NOMO-1 treated with dmso at 0.1 percent for 144 hours (cell line): ENCODE measurements around the gene PHRF1.
"Not testable (repeated sequence)": the region's sequence is repeated elsewhere in the genome, so short reads cannot be mapped to it uniquely, and the experiment has no call there.

Experiments
- DNase-seq: peaks from one replicate; lab custom pipeline; 2025; ENCODE audit not compliant: unreplicated experiment; lab: John Stamatoyannopoulos, UW

The PHRF1 gene

DNA sequence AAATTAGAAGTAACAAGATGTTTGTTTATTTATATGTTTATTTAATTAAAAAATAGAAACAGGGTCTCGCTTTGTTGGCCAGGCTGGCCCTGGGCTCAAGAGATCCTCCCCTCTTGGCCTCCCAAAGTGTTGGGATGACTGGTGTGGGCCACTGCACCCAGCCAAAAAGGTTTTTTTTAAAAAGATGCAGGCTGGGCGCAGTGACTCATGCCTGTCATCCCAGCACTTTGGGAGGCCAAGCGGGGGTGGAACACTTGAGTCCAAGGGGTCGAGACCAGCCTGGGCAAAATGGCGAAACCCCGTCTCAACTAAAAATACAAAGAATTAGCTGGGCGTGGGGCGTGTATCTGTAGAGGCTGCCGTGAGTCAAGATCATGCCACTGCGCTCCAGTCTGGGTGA lies 74.2 kb downstream of the PHRF1 start:
- no peak for DNase-seq

DNA sequence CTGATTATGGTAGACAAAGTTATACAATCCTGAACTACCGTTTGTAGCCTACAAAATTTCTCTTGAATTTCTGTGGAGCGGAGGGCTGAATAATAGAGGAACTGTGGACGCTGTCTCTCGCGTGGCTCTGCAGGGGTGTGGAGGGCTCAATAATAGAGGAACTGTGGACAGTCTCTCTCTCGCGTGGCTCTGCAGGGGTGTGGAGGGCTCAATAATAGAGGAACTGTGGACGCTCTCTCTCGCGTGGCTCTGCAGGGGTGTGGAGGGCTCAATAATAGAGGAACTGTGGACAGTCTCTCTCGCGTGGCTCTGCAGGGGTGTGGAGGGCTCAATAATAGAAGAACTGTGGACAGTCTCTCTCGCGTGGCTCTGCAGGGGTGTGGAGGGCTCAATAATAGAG lies 76.9 kb downstream of the PHRF1 start:
- not testable (repeated sequence) for DNase-seq

DNA sequence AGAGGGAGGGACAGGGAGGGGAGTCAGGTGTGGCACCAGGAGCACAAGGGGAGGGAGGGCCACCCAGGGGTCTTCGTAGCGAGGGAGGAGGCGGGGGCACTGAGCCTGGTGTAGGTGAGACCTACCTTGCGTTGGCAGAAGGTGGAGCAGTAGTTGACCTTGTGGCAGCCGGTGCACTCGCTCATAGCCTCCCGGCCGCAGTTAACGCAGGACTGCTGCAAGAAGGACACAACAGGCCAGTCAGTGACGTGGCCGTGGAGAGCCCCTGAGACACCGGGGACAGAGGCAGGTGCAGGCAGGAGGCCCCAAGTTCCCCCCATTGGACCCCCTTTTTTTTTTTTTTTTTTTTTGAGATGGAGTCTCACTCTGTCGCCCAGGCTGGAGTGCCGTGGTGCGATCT lies 77.6 kb downstream of the PHRF1 start:
- no peak for DNase-seq

DNA sequence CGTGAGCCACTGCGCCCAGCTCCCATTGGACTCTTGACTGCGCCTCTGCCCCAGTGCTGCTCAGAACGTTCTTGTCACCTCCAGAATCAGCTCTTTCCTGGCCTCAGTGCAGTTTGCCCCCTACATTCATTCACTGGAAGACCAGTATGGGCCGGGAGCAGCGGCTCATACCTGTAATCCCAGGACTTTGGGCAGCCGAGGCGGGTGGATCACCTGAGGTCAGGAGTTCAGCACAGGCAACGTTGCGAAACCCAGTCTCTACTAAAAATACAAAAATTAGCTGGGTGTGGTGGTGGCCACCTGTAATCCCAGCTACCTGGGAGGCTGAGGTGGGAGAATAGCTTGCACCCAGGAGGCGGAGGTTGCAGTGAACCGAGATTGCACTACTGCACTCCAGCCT lies 78.2 kb downstream of the PHRF1 start:
- not testable (repeated sequence) for DNase-seq

DNA sequence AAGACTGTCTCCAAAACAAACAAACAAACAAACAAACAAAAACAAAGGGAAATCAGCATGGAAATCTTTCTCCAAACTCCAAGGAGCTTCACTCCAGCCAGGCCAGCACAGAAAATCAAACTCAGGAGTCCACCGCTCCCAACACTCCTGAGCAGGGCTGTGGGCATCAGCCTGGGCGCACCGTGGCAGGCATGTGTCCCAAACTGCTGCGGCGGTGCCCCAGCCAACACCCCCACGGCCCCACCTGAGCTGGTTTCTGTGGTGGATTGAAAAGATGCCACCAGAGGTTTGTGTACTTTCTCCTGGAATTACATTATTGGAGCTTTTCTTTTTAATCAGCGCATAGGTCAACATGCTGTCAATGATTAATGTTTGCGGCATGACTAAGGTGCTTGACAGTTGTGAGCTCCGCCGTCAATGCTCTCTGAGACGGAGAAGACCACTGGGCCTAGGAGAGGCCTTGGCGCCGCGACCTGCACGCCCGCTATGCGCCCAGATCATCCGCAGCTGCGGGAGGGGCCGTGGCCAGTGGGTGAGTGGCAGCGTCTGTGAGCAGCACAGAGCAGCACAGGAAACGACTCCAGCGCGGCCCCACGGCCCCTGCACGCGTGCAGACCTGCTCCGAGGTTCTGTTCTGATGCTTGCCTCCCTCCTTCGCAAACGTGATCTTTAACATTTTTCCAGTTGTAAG lies 78.9 kb downstream of the PHRF1 start:
- no peak for DNase-seq

DNA sequence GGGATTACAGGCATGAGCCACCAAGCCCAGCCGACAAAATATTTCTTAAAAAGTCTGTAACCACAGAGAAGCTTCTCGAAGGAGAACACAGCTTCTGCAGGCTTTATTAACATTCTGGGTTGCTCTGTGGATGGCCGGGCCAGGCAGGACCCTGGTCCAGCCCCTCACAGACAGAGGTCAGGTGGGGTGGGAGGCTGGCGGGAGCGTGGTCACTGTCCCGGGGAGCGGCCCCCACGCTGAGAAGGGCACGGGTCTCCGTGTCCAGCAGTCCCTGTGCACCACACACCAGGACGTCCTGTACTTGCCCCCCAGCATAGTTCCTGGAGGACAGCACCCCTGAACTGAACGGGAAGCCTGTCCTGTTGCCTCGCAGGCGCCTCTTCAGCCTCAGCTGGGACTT lies 80.2 kb downstream of the PHRF1 start:
- no peak for DNase-seq

DNA sequence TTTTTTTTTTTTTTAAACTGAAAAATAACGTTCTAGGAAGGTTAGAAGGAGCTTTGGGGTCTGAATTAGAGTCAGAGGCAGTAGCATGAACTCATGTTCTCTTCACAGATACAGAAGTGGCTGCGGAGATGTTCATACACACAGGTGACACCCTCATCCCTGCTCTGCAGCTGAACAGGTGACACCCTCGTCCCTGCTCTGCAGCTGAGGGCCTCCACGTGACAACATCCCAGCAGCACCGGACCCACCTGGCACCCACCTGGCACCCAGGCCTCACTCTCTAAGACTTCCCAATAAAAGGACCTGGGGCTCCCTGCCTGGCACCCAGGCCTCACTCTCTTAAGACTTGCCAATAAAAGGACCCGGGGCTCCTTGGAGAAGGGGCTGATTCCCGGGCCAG lies 80.6 kb downstream of the PHRF1 start:
- no peak for DNase-seq

DNA sequence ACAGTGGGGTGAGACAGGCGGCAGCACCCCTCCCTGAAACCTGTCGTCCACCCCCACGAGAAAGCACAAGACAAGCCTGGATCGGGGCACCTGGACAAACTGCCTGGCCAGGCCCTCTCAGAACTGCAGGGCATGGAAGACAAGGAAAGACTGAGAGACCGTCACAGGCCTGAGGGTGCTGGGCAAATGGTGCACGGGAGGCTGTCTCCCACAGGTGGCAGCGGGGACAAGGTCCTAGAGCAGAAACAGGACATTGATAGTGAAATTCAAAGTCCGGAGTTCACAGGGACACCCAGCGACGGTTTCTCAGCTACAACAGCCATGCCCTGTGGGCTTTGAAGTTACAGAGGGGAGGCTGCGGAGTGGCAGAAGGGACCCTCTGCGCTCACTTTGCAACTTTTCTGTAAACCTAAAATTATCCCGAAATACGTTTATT lies 81.4 kb downstream of the PHRF1 start:
- no peak for DNase-seq

DNA sequence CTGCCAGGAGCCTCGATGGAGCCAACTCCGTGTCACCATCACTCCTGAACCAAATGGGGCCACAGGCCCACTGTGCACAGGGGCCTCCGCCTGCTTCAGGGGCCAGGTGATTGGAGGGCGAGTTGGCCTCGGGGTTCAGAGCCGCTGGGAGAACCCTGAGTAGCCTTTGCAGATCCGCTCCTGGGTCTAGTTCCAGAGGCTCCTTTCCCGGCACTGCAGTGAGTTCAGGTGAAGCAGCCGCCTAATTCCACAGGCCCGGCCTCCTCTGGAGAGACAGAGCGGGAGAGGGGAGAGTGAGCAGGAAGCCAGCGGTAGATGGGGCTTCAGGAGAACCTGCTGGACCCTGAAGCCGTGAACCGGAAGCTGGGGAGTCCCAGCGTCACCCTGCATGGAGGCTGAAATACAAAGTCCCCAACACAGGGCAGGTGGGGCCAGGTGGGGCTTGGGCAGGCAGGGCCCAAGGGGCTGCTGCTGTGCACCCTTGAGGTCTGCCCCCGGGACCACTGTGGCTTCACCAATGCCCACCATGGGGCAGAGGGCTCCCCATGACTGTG lies 83.3 kb downstream of the PHRF1 start:
- no peak for DNase-seq

DNA sequence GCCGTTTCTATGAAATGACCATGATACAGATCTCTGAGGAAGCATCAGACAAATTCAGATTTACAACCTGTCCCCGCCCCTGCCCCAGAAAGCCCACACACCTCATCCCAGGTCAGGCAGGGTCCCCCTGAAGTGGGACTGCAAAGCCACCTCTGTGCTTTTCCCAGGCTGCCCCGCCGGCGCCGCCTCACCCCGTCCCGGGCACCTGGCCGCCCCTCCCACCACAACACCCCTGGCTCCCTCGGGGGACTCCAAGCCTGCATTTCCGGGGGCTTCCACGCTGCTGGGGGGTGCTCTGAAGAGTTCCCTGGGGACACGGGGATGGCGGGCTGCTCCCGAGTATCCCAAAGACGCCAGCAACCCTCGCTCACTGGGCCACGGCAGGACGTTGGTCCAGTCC lies 84.0 kb downstream of the PHRF1 start:
- DNase-seq = no peak

DNA sequence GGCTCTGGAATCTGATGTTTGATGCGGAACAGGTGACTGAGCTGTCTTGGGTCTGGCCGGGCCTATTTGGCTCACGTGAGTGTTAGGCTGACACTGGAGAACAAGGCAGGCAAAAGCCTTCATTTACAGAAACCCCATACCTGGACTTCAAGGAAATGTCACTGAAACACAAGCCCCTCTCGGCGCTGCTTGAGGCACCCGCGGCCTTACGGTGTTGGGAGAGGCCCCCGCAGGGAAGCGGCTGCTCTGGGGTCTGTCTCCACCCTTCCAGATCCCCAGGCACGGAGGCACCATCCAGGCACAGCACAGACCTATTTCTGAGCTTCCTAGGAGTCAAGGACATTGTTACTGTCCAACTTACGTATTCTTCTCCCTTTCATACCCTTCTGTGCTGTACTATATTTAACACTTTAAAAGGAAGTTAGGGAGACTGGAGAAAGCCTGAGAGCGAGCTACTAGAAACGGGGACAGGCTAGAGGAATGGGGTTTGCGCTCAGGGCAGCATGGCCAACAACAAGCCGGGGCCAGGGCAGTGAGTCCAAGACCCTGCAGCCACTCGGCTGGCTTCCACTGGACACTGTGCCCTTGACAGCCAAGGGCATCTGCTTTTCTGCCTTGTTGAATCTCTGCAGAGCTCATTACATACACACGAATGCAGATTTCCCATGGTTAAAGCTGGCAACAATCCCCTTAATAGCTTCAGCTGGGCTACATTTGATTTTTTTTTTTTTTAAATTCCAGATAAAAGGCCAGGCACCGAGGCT lies 84.6 kb downstream of the PHRF1 start:
- no peak for DNase-seq
